Measurements from ENCODE around the gene CTNND1.

CTNND1 gene

DNA sequence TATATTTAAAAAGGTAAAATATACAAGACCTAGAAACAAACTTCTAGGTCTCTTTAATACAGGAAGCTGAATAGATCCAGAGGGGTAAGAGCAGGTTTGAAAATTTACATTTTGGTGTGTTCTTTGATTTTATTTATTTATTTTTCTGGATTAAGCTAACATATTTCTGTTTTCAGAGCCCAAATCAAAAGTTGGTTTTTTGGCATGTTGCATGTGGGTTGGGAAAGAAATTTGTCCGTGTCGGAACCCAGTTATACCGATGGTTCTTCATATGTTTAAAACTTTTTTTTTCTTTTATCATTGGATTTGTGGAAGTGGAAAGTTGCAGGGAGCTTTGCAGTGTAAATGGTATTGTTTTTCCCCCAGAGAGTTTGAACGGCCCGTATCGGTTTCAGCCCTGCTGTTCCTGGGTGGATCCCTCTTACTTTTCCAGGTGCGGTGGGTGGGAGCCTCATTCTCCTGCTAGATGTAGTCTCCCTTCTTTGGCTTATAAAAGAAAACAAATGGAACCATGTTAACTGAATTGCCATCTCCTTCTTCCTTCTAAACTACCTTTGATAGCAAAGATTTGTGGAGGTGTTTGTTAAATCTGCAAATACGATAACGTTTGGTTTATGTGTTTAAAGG is 746 bp downstream of the CTNND1 start:
- DNase-seq (ENCODE audit: low read depth) = no peak

DNA sequence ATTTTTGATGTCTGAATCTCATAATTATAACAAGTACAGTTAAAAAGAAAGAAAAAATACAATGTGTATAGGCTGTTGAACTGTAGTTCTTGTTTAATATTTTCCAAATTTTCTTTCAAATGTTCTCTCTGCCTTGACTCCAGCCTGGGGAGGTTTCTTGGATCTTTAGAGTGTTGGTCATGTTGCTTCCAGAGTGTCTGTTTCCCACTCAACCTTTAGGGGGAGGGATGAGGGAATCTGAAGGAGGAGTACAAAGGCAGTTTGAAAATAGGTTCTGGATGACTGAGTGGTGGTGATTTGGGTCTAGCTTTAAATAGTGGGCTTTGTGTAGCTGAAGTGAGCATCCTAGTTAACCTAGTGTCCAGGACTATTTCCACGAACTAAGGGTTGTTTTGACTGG is 2.0 kb downstream of the CTNND1 start:
- no peak for DNase-seq (ENCODE audit: low read depth)

DNA sequence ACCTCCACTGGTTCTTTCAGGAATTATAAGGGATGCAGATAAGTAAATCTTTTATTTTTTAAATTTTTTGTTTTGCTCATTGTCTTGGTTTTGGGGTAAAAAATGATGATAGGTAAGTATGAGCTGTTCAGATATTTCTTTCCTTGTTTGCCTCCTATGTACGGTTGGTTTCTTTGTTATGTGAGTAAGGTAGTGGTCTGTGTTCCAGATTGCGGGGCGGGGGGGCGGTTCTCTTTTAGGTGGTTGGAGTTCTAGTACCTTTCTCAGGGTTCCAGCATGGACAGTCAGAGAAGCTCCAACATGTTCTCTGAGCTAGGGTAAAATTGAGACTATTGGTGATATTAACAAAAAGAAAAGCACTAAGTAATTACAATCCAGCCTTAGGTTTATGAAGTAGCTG is 2.4 kb downstream of the CTNND1 start:
- no peak for DNase-seq (ENCODE audit: low read depth)

DNA sequence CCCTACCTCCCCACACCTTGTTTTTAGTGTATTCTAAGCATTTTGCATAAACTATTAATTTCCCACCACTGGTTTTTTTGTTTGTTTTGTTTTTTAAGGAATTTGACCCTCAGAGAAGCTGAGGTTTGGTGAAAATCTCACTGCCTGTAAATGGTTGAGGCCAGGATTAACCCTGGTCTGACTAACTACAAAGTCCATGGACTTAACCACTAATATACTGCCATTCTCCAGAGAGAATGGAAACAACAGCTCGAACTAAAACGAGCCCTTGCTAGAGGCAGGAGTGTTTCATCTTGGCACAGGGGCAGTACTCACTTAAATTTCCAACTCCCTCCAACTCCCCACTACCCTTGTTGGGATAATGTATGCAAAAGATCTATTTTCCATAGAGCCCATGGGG is 3.0 kb downstream of the CTNND1 start:
- DNase-seq (ENCODE audit: low read depth) = no peak

DNA sequence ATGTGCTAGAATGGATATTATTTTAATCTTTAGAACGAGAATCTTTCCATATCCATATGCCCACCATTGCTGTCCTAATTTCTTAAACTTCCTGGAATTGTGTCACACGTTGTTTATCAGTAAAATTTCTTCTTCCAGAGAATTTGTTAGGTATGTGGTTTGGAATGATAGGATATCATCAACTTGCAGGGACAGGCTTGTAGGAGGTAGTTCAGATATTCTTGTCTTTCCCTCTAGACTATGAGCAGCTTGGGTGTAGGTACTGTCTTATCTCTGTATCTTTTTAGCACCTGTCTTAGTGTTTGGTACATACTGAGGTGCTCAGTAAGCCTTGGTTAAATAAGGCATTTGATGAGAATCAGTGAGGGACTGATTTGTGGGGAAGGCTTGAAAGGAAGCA is 3.4 kb downstream of the CTNND1 start:
- no peak for DNase-seq (ENCODE audit: low read depth)

DNA sequence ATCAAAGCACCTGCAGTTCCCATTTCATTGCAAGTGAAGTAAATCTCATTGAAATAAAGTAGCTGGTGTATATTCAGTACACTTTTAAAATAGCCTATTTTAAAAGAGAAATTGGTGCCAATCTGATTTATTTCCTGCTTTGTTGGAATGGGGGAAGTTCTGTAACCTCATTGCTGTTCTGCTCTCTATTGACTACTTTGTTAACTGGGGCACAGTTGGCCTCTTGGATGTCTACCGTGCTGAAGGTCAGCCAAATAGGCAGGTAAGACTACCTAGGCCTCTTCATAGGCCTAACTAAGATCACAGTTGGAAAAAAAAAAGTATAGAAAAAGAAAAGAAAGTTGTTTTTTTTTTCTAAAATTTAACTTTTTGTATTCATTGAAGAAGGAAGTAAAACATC is 9.2 kb downstream of the CTNND1 start:
- DNase-seq (ENCODE audit: low read depth) = no peak

DNA sequence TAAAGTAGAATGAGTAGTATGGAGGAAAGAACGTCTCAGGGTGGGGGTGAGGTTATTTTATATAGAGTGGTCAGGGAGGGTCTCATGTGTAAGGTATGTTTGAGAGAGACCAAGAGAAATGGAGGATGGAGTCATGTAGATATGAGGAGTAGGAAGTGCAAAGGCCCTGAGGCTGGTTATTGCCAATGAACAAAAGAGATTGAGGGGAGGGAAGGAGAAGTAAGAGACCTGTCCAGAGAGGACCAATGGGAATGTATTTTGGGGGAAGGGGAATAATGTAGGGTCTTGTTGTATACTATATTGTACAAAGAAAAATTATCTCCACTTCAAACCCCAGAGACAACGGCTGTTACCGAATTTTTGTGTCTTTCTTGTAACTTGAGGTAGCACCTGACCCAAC is 9.8 kb downstream of the CTNND1 start:
- DNase-seq (ENCODE audit: low read depth) = no peak

DNA sequence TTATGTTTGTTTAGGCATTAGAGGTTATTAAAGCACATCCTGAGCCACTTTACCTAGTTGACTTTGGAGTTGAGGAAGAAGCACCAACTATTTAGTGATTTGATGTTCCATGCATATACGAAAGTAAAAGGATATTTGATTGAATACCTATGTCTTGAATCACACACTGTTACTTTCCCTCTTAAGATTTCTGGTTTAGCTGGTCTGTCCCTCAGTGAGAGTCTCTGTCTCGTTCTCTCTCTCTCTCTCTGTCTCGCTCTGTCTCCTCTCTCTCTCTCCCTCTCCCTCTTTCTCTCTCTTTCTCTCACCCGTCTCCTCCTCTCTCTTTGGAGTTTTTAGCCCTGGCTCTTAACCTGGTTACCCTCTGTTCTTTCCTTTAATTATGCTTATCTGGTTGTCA is 11.0 kb downstream of the CTNND1 start:
- DNase-seq (ENCODE audit: low read depth) = no peak

DNA sequence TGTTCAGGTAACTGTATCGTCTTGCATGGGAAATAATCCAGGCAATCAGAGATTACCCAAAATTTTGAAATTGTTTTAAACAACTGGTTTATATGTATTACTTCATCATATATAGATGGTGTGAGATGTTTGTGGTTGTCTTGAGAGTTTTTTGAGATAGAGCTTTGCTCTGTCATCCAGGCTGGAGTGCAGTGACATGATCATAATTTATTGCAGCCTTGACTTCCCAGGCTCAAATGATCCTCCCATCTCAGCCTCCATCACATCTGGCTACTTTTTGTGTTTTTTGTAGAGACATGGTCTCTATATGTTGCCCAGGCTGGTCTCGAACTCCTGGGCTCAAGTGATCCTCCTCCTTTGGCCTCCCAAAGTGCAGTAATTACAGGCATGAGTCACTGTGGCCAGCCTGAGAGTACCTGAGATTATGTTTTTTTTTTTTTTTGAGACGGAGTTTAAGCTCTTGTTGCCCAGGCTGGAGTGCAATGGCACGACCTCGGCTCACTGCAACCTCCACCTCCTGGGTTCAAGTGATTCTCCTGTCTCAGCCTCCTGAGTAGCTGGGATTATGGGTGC is 11.5 kb downstream of the CTNND1 start:
- no peak for DNase-seq (ENCODE audit: low read depth)

DNA sequence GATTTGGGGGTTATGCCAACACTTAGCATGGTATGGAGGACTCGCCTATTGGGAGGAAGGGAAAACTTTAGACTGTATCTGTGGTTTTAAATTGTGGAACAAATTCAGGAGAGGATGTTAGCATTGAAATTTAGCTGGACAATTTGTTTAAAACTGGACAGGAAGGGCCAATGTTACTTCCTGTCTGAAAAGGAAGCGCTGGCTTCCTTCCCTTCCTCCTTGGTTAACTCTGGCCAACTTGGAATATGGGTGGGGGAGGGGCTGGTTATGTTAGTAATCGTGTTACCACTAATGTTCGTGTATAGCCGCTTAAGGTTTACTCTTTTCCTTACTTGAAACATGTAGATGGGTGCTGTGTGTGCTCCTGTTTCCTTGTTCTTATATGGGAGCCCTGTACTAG is 13.9 kb downstream of the CTNND1 start:
- no peak for DNase-seq (ENCODE audit: low read depth)

DNA sequence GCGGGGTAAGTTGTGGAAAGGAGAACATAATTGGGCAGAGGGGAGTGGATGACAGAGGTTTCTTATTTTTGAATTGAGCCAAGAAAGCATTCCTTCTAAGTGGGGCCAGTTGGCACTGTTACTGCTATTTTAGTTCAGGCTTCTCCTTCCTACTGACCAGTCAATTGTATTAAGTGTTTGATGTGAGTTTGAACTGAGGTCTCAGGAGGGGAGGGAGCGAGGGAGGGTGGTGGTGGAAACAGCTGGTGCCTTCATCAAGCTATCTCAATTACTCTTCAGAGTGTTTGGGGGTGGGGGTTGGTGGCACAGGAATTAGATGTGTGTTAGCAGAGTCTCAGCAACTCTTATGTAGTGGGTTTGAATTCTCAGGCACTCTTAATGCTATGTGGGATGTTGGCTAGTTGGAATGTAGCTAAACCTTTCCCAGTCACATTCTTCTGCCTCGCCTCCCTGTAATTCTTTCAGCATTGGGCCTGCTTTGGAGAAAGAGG is 14.5 kb downstream of the CTNND1 start:
- no peak for DNase-seq (ENCODE audit: low read depth)

DNA sequence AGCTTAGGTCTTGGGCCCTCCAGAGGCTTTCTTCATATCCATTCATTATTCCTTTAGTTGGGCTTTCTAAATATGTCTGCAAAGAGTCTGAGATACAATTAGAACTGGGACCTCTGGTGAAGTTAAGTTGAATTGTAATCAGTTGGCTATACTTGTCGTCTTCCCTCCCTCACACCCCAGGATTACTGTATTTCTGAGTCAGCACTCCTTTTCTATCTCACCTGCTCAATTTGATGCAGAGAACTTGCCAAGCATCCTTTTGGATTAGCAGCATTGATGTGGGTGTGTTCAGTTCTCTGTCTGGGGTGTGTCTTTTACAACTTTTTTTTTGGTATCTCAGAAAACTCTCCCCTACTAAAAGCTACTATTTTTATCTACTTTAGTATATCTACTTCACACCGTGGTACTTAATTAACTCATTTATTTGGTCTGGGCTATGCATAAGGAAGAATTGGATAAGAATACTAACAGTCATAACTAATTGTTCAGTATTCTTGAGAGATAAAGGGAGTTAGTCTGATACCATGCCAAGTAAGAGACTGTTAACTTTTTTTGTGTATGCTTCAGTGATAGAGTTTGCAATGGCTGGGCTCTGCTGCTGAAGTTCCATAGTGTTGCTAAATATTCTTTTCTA is 15.1 kb downstream of the CTNND1 start:
- DNase-seq (ENCODE audit: low read depth) = no peak

DNA sequence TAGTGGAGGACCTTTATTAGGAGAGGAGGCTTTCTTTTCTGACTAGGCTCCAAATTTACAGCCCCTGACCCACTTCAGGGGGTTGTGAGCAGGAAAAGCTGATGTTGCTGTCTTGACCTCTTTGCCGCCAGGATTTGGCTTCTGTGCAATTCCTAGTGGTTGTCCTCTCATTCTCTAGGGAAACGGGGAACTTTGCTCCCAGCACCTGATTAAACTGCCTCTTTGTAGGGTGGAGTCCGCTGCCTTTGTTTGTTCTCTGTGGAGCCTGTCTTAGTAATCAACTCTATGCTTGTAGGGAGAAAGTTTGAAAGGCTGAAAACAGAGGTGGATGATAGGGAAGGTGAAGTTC is 16.3 kb downstream of the CTNND1 start:
- no peak for DNase-seq (ENCODE audit: low read depth)

DNA sequence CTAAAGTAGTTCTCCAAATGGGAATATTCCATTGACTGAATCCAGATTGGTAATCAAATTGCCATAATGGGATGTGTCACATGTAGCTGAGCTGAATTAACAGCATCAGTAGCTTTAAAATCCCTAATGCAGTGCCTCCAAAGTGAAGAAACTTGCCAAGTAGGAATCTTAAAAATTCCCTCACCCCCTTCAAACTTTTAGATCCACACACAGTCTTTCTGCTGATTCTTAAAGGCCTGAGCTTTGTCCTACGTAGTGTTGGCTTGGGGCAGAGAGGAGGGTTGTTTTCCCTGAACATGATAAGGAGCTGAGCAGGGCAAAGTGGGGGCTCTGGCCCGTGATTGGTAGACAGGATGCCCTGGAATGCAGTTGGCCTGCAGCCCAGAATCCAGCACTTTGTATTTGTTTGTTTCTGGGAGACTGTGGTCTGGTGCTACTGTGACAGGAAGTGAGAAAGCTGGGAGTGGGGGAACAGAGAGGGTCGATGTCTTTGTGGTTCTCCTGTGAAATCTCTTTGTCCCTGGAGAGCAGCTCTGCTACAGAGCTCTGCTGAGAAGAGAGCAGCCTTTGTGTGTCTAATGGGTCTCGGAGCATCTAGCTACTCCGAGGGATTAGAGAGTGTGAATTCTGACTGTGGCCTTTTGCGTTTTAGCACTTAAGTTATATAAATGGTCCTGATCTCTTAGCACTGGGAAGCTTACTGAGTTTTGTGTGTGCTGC is 16.9 kb downstream of the CTNND1 start:
- DNase-seq (ENCODE audit: low read depth) = no peak

DNA sequence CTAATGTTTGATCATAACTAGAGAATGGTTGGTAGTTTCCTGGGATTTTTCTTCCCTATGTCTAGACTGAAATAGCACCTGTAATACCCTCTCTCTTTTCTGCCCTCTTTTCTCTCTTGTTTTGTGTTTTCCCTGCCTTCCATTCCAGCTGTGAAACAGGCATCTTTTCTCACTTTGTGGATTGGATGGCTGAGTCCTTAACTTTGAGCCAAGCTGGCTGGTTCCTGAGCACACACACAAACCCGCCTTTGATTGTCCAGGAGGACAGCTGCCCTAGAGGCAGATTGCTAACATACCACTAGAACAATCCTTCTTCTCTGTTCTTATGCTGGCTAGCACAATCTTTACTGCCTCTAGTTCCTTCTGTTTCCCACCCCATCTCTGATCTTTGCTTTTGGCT is 17.7 kb downstream of the CTNND1 start:
- DNase-seq (ENCODE audit: low read depth) = no peak

DNA sequence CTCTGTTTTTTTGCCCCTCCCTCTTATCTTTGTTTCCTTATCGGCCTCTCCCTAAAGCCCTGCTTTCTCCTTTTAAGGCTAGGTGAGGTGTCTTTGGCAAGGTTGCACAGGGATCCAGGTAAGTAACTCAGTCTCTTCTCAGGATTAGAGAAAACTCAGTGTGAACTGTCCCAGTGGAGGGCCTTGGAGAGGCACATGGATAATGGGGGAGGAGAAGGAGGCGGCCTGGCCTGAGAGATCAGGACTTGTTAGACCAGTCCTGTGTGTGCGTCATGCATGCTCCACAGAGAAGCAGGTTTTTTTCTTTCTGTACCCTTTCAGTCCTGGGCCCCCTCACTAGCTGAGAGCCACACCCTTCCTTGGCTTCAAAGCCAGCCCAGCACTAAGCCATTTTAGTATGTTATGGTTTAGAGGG is 19.9 kb downstream of the CTNND1 start:
- no peak for DNase-seq (ENCODE audit: low read depth)

DNA sequence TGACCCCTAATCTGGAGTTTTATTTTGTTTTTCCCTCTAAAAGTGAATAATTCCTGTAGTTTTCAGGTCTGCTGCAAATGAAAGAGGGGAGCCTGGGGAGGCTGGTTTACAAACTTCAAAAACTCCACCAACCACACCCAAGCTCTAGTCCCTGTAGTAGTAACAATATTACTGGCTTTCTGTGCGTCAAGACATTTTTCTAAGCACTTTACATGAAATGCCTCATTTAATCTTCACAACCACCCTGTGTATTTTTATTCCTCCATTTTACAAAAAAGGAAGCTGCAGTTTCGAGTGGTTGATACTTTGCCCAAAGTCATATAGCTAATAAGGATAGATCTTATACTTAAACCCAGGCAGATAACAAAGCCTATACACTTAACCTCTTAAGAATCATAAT is 23.5 kb downstream of the CTNND1 start:
- no peak for DNase-seq (ENCODE audit: low read depth)

DNA sequence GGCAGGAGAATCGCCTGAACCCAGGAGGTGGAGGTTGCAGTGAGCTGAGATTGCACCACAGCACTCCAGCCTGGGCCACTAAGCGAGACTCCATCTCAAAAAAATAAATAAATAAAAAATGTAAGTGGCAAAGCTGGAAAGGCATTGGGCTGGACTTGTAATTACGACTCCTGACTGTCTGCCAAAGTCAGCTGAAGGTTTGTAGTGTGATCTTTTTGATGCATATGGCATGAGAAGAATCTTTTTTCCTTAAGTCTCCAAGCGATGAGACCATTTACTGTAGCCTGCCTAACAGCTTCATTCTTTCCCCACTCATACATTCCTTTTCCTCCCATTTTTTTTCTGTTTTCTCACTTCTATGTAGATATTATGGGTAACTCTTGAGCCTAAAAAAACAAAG is 24.8 kb downstream of the CTNND1 start:
- no peak for DNase-seq (ENCODE audit: low read depth)

DNA sequence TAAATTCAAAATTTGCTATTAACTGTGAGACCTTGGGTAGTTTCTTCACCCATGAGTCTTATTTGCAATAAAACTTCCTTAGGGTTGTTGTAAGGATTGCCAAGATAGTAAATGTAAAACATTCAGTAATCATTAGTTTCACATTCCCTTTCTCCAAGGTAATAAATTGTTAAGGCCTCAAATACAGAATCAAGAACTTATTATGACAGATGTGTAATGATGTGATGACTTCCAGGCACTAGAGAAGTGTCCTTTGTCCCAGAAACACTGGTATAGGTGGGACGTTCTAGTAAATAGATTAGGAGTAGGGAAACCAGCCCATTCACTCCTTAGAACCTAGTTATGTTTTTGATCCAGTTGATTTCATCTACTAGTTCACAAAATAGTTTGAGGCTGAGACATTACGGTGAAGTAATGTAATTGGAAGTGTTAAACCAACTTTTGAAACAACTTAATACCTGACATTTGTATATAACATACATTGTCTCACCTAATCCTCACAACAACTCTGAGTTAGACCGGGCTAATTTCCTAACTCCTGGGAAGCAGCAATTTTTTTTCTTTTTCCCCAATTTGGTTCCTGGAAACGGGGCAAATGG is 25.5 kb downstream of the CTNND1 start:
- no peak for DNase-seq (ENCODE audit: low read depth)

DNA sequence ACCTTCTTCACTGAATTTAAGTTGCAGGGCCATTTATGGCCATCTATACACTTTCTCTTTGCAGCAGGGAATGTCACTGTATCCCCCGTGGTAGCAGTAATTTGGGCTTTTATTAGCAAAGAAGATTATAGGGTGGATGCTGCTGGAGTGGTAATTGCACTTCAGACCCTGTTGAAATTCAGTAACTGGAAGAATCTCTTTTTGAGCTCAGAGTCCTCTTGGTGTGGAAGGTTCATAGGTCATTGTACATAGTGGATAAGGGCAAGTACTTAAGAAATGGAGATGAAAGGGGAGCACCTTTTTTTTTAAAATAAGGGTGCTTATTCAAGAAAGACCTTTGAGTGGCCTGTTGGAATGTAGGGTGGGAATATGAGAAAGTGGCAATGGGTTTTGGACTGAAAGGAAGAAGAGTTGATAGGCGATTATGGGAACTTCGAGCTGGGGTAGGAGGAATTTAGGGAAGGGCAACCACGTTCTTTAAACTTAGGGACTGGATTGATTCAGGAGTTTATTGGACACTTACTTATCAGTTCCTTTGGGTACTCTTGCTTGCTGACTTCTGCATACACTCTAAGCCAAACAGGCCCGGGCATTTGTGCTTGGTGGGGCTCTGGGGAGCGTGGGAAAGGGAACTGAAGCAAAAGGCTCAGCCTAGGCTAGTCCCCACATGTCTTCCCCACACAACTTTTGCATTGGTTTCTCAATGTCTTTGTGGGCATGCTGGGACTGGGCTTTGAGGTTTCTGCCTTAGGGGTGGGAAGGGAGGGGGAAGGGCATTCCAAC is 26.5 kb downstream of the CTNND1 start:
- DNase-seq (ENCODE audit: low read depth) = no peak

DNA sequence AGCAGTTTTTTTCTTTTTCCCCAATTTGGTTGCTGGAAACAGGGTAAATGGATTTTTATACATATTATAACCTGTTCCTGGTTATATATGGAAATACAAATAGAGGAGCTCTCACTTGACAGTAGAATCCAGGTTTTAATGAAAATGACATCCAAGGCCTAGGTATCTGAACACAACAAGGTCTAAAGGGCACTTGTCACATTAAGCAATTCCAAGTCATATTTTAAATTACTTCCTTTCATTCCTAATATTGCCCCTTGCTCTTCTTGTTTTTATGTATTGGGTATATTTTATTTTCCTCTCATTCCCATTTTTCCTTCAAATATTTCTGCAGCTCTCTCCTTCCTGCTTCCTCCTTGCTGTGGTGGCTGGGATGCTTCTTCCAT is 27.1 kb downstream of the CTNND1 start:
- DNase-seq (ENCODE audit: low read depth) = no peak

Measured in stimulated activated CD8-positive, alpha-beta memory T cell treated with anti-CD3 and anti-CD28 coated beads, Interleukin-12 subunit alpha, Interleukin-12 subunit beta, amount 100 ng/mL, for 4 hours (primary cell).